ENCODE results near the gene FARP1. TPM values are rescaled to one million over a fixed set of nuclear protein-coding genes. Genes with fewer than 3 reads are reported as not detected.
A peak's percentile ranks its signal among the peaks of the same experiment; 100 is the strongest.

FARP1 gene
- total and polyA plus RNA-seq, 2 experiments from 2014 or later, result 43.2 to 44.2 TPM

DNA sequence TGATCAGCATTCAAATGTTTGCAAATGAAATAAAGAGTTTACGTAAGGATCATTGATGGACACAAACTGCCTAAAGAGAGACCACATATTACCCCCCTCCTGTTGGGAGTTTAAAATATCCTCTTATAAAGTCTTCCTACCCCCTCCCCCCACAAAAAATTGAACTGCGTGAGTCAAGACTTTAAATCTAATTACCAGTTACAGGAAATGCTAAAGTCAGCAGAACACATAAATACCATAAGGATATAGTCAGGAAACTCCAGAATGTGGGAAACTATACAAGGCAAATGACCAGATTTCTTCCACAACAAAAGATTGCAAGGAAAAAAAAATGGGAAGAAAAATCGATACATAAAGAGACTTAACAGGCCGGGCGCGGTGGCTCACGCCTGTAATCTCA lies 44.4 kb upstream of the FARP1 start:
- Histone ChIP-seq H3K4me3 (no peak overlapping the region), H3K9me3 (ENCODE audit: low read depth) (no peaks in the 10 kb centered on the region), H3K27ac (no peak overlapping the region), H3K36me3 (no peaks in the 10 kb centered on the region), H3K27me3 (no peaks in the 10 kb centered on the region), H3K4me1 (ENCODE audit: low read depth) (no peaks in the 10 kb centered on the region)
- peak in 1 of 2 donors; percentile 9 for DNase-seq (ENCODE audit: low read depth in 1 of 2, low spot score in 1 of 2)
- TF ChIP-seq, protein P1, sequence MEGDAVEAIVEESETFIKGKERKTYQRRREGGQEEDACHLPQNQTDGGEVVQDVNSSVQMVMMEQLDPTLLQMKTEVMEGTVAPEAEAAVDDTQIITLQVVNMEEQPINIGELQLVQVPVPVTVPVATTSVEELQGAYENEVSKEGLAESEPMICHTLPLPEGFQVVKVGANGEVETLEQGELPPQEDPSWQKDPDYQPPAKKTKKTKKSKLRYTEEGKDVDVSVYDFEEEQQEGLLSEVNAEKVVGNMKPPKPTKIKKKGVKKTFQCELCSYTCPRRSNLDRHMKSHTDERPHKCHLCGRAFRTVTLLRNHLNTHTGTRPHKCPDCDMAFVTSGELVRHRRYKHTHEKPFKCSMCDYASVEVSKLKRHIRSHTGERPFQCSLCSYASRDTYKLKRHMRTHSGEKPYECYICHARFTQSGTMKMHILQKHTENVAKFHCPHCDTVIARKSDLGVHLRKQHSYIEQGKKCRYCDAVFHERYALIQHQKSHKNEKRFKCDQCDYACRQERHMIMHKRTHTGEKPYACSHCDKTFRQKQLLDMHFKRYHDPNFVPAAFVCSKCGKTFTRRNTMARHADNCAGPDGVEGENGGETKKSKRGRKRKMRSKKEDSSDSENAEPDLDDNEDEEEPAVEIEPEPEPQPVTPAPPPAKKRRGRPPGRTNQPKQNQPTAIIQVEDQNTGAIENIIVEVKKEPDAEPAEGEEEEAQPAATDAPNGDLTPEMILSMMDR (IDR thresholded peaks at IDR 0.05; ENCODE audit: low read depth, low read length), result no peak

- Histone ChIP-seq H3K36me3 (no peaks in the 10 kb centered on the region), H3K27ac (no peak overlapping the region), H3K9me3 (ENCODE audit: low read depth) (no peaks in the 10 kb centered on the region), H3K27me3 (no peaks in the 10 kb centered on the region), H3K4me3 (no peak overlapping the region), H3K4me1 (ENCODE audit: low read depth) (no peaks in the 10 kb centered on the region)
- TF ChIP-seq, protein P1 (IDR thresholded peaks at IDR 0.05; ENCODE audit: low read depth, low read length), result no peak
- DNase-seq (ENCODE audit: low read depth in 1 of 2, low spot score in 1 of 2), result no peak
Measured at GRCh38 chr13:98099627-98100026, 43.3 kb upstream of the FARP1 start.

DNA sequence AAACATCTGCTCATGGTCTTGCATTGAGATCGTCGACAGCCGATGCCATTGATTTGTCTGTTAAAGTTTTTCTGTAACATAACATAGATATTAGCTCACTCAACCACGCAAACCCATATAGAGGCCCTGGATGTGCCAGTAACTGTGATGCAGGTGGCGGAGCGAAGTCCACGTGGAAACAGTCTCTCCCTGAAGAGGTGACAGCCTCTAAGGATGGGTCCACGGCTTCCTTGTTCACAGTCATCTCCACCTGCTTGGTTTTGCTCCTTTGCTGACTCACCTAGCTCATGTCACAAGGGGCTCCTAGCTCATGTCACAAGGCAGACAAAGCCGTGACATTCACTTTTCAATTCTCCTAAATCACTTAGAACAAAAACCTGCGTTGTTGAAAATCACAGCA lies 42.4 kb upstream of the FARP1 start:
- TF ChIP-seq, protein P1 (IDR thresholded peaks at IDR 0.05; ENCODE audit: low read depth, low read length), result no peak
- no peak for DNase-seq (ENCODE audit: low read depth in 1 of 2, low spot score in 1 of 2)
- Histone ChIP-seq H3K9me3 (ENCODE audit: low read depth) (no peaks in the 10 kb centered on the region), H3K4me1 (ENCODE audit: low read depth) (no peaks in the 10 kb centered on the region), H3K27ac (no peak overlapping the region), H3K36me3 (no peaks in the 10 kb centered on the region), H3K27me3 (no peaks in the 10 kb centered on the region), H3K4me3 (no peak overlapping the region)

GRCh38 chr13:98103531-98103930 lies 39.4 kb upstream of the FARP1 start:
- Histone ChIP-seq H3K4me3 (no peak overlapping the region), H3K27me3 (no peaks in the 10 kb centered on the region), H3K9me3 (ENCODE audit: low read depth) (no peaks in the 10 kb centered on the region), H3K36me3 (no peaks in the 10 kb centered on the region), H3K4me1 (ENCODE audit: low read depth) (no peaks in the 10 kb centered on the region), H3K27ac (no peak overlapping the region)
- TF ChIP-seq, protein P1 (IDR thresholded peaks at IDR 0.05; ENCODE audit: low read depth, low read length), result no peak
- DNase-seq (ENCODE audit: low read depth in 1 of 2, low spot score in 1 of 2), result no peak

- no peaks in the 10 kb centered on the region for H3K9me3 ChIP-seq (ENCODE audit: low read depth)
- no peaks in the 10 kb centered on the region for H3K36me3 ChIP-seq
- no peak overlapping the region for H3K4me3 ChIP-seq
- TF ChIP-seq, protein P1 (IDR thresholded peaks at IDR 0.05; ENCODE audit: low read depth, low read length), result no peak
- H3K27ac ChIP-seq, result no peak overlapping the region
- H3K4me1 ChIP-seq (ENCODE audit: low read depth), result no peaks in the 10 kb centered on the region
- no peak for DNase-seq (ENCODE audit: low read depth in 1 of 2, low spot score in 1 of 2)
- no peaks in the 10 kb centered on the region for H3K27me3 ChIP-seq
Measured at GRCh38 chr13:98103942-98104880, 38.7 kb upstream of the FARP1 start.
